ENCODE measurements around the gene PTPN6.

The PTPN6 gene

GRCh38 chr12:6967651-6968100, 16.5 kb downstream of the PTPN6 start:
- no peak overlapping the region for H3K27ac ChIP-seq (replicated peaks)
- H3K4me3 ChIP-seq (replicated peaks; ENCODE audit: insufficient read depth, low read length) = no peak overlapping the region
- no peaks in the 10 kb centered on the region for H3K27me3 ChIP-seq (ENCODE audit: insufficient read depth, poor library complexity, severe bottlenecking)
- no peak for DNase-seq (ENCODE audit: low read depth in 1 of 2, low spot score in 1 of 2)
- TF ChIP-seq SPI1 (IDR thresholded peaks at IDR 0.05; ENCODE audit: borderline replicate concordance, low read depth) (no peak), CTCF (IDR thresholded peaks at IDR 0.05; ENCODE audit: insufficient read depth, low read length) (no peak), GABPA (IDR thresholded peaks at IDR 0.05; ENCODE audit: low read depth) (no peak), POLR2AphosphoS5 (IDR thresholded peaks at IDR 0.05; ENCODE audit: low read depth) (no peak), REST (IDR thresholded peaks at IDR 0.05; ENCODE audit: insufficient replicate concordance, low read depth) (no peak)

GRCh38 chr12:6968426-6968825, 17.3 kb downstream of the PTPN6 start:
- Histone ChIP-seq H3K27me3 (ENCODE audit: insufficient read depth, poor library complexity, severe bottlenecking) (no peaks in the 10 kb centered on the region), H3K4me3 (replicated peaks; ENCODE audit: insufficient read depth, low read length) (no peak overlapping the region), H3K27ac (replicated peaks) (peak overlapping the region; percentile 96)
- TF ChIP-seq POLR2AphosphoS5 (IDR thresholded peaks at IDR 0.05; ENCODE audit: low read depth) (no peak; the same call in none of the 2 replicates), CTCF (IDR thresholded peaks at IDR 0.05; ENCODE audit: insufficient read depth, low read length) (no peak), GABPA (IDR thresholded peaks at IDR 0.05; ENCODE audit: low read depth) (no peak), SPI1 (IDR thresholded peaks at IDR 0.05; ENCODE audit: borderline replicate concordance, low read depth) (no peak)
- no peak for DNase-seq (ENCODE audit: low read depth in 1 of 2, low spot score in 1 of 2)

GRCh38 chr12:6970096-6970527, 19.0 kb downstream of the PTPN6 start:
- Histone ChIP-seq H3K4me3 (replicated peaks; ENCODE audit: insufficient read depth, low read length) (peak overlapping the region; percentile 87), H3K27ac (replicated peaks) (peak overlapping the region; percentile 96), H3K27me3 (ENCODE audit: insufficient read depth, poor library complexity, severe bottlenecking) (no peaks in the 10 kb centered on the region)
- no peak for DNase-seq (ENCODE audit: low read depth in 1 of 2, low spot score in 1 of 2)
- TF ChIP-seq REST (IDR thresholded peaks at IDR 0.05; ENCODE audit: insufficient replicate concordance, low read depth) = no peak
- TF ChIP-seq GABPA (IDR thresholded peaks at IDR 0.05; ENCODE audit: low read depth) = no peak
- no peak for TF ChIP-seq SPI1 (IDR thresholded peaks at IDR 0.05; ENCODE audit: borderline replicate concordance, low read depth)
- no peak for TF ChIP-seq CTCF (IDR thresholded peaks at IDR 0.05; ENCODE audit: insufficient read depth, low read length)

GRCh38 chr12:6974180-6974579, 23.0 kb downstream of the PTPN6 start:
- Histone ChIP-seq H3K27me3 (ENCODE audit: insufficient read depth, poor library complexity, severe bottlenecking) (no peaks in the 10 kb centered on the region), H3K4me3 (replicated peaks; ENCODE audit: insufficient read depth, low read length) (no peak overlapping the region), H3K27ac (replicated peaks) (no peak overlapping the region)
- TF ChIP-seq CTCF (IDR thresholded peaks at IDR 0.05; ENCODE audit: insufficient read depth, low read length) (no peak), GABPA (IDR thresholded peaks at IDR 0.05; ENCODE audit: low read depth) (no peak), POLR2AphosphoS5 (IDR thresholded peaks at IDR 0.05; ENCODE audit: low read depth) (peak; percentile 49; the same call in 1 of the 2 replicates), REST (IDR thresholded peaks at IDR 0.05; ENCODE audit: insufficient replicate concordance, low read depth) (no peak), SPI1 (IDR thresholded peaks at IDR 0.05; ENCODE audit: borderline replicate concordance, low read depth) (no peak)
- DNase-seq (ENCODE audit: low read depth in 1 of 2, low spot score in 1 of 2) = no peak
